ENCODE data around the gene LRRC40. TPM values are rescaled to one million over a fixed set of nuclear protein-coding genes. Genes with fewer than 3 reads are reported as not detected.

The LRRC40 gene
- polyA plus RNA-seq, 3 donors = 4.3 to 6.3 (median 5.0) TPM

DNA sequence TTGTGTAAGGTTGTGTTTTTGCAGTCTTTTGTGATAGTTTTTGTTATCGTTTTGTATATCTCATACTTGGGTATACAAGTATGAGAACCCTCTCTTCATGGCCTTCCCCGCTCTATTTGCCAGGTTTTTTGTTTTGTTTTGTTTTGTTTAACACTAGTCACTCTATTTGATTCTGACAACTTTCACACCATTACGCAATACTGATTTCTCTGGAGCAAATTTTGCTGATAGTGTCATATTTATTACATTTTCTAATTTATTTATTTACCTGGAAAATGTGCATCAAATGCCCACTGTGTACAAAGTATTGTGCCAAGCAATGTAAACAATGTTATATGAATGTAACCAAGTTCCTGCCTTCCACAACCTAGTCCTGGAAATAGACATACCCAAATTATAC is 90.1 kb downstream of the LRRC40 start:
- H3K27me3 Mint-ChIP-seq (ENCODE audit: low read depth in 3 of 3) = peaks cover 1 to 4% (median 2%) of the 10 kb centered on the region in 3 donors
- Histone ChIP-seq H2AFZ (ENCODE audit: insufficient read depth, low read depth, low read length, poor library complexity, severe bottlenecking) (no peak overlapping the region), H3K27ac (ENCODE audit: low read depth in 1 of 2, low read length in 2 of 2) (no peak overlapping the region), H3K4me3 (replicated peaks in 1 of 3; ENCODE audit: low read depth in 2 of 3, low read length in 3 of 3) (no peak overlapping the region), H3K4me1 (ENCODE audit: control insufficient read depth in 1 of 2, insufficient read depth in 2 of 2, low read length in 2 of 2) (no peaks in the 10 kb centered on the region), H3K27me3 (ENCODE audit: control insufficient read depth in 2 of 2, insufficient read depth in 2 of 2, low read length in 2 of 2) (no peaks in the 10 kb centered on the region), H3K9ac (ENCODE audit: insufficient read depth, low read length, poor library complexity, severe bottlenecking) (no peak overlapping the region), H3K79me2 (ENCODE audit: insufficient read depth, low read length) (no peaks in the 10 kb centered on the region), H4K20me1 (ENCODE audit: insufficient read depth, low read length) (no peaks in the 10 kb centered on the region), H3K36me3 (replicated peaks in 1 of 2; ENCODE audit: control insufficient read depth in 1 of 2, insufficient read depth in 2 of 2, low read length in 2 of 2) (no peaks in the 10 kb centered on the region), H3K4me2 (replicated peaks; ENCODE audit: extremely low read depth, low read length, poor library complexity, severe bottlenecking) (no peak overlapping the region), H3K9me3 (replicated peaks in 1 of 2; ENCODE audit: control insufficient read depth in 1 of 2, insufficient read depth in 1 of 2, low read length in 2 of 2) (no peaks in the 10 kb centered on the region)
- no peak for DNase-seq
- WGBS (ENCODE audit: insufficient coverage) = no CpG with 5 or more reads among the region's 3 CpGs
- TF ChIP-seq, protein P1, sequence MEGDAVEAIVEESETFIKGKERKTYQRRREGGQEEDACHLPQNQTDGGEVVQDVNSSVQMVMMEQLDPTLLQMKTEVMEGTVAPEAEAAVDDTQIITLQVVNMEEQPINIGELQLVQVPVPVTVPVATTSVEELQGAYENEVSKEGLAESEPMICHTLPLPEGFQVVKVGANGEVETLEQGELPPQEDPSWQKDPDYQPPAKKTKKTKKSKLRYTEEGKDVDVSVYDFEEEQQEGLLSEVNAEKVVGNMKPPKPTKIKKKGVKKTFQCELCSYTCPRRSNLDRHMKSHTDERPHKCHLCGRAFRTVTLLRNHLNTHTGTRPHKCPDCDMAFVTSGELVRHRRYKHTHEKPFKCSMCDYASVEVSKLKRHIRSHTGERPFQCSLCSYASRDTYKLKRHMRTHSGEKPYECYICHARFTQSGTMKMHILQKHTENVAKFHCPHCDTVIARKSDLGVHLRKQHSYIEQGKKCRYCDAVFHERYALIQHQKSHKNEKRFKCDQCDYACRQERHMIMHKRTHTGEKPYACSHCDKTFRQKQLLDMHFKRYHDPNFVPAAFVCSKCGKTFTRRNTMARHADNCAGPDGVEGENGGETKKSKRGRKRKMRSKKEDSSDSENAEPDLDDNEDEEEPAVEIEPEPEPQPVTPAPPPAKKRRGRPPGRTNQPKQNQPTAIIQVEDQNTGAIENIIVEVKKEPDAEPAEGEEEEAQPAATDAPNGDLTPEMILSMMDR (IDR thresholded peaks at IDR 0.05) = no peak
- H3K9me3 Mint-ChIP-seq = peaks cover 0 to 2% (median 0%) of the 10 kb centered on the region in 7 donors
- intact Hi-C loops (cut with micrococcal nuclease) = no loop called here
- no peak overlapping the region for H3K27ac Mint-ChIP-seq
- H3K36me3 Mint-ChIP-seq = no peaks in the 10 kb centered on the region
- H3K4me3 Mint-ChIP-seq = no peak overlapping the region
- H3K4me1 Mint-ChIP-seq = no peaks in the 10 kb centered on the region

DNA sequence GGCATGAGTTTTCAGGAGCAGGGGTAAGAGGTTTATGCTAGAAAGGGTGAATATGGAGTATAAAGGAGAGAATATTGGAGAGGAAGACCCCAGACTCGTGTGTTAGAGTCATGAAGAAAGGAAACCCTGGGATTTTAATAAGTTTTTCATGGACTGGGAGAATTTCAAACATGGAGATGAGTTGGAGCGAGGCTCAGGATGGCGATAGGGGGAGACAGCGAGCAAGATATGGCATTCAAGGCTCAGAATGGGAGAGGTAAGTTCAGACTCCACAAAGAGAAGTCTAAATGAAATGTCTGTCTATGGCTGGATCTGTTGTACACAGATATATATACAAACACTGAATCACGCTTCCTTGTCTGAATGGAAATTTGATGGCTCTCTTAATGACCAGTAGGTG is 92.5 kb downstream of the LRRC40 start:
- TF ChIP-seq, protein P1 (IDR thresholded peaks at IDR 0.05) = no peak
- H2AFZ ChIP-seq (ENCODE audit: insufficient read depth, low read depth, low read length, poor library complexity, severe bottlenecking) = no peak overlapping the region
- H3K9me3 ChIP-seq (replicated peaks in 1 of 2; ENCODE audit: control insufficient read depth in 1 of 2, insufficient read depth in 1 of 2, low read length in 2 of 2) = no peaks in the 10 kb centered on the region
- no peak overlapping the region for H3K27ac ChIP-seq (ENCODE audit: low read depth in 1 of 2, low read length in 2 of 2)
- H3K4me3 ChIP-seq (replicated peaks in 1 of 3; ENCODE audit: low read depth in 2 of 3, low read length in 3 of 3) = no peak overlapping the region
- H3K9ac ChIP-seq (ENCODE audit: insufficient read depth, low read length, poor library complexity, severe bottlenecking) = no peak overlapping the region
- no peaks in the 10 kb centered on the region for H4K20me1 ChIP-seq (ENCODE audit: insufficient read depth, low read length)
- H3K27me3 Mint-ChIP-seq (ENCODE audit: low read depth in 3 of 3) = peaks cover 1 to 5% (median 3%) of the 10 kb centered on the region in 3 donors
- no peaks in the 10 kb centered on the region for H3K4me1 ChIP-seq (ENCODE audit: control insufficient read depth in 1 of 2, insufficient read depth in 2 of 2, low read length in 2 of 2)
- no peaks in the 10 kb centered on the region for H3K27me3 ChIP-seq (ENCODE audit: control insufficient read depth in 2 of 2, insufficient read depth in 2 of 2, low read length in 2 of 2)
- no peaks in the 10 kb centered on the region for H3K36me3 Mint-ChIP-seq
- no peaks in the 10 kb centered on the region for H3K79me2 ChIP-seq (ENCODE audit: insufficient read depth, low read length)
- no peaks in the 10 kb centered on the region for H3K36me3 ChIP-seq (replicated peaks in 1 of 2; ENCODE audit: control insufficient read depth in 1 of 2, insufficient read depth in 2 of 2, low read length in 2 of 2)
- H3K4me2 ChIP-seq (replicated peaks; ENCODE audit: extremely low read depth, low read length, poor library complexity, severe bottlenecking) = no peak overlapping the region
- H3K27ac Mint-ChIP-seq = no peak overlapping the region
- no peak for DNase-seq
- intact Hi-C loops (cut with micrococcal nuclease) = no loop called here
- 73% methylated on average over 2 of the region's 5 CpGs for WGBS (ENCODE audit: insufficient coverage)
- H3K4me3 Mint-ChIP-seq = no peak overlapping the region
- H3K4me1 Mint-ChIP-seq = no peaks in the 10 kb centered on the region
- H3K9me3 Mint-ChIP-seq = peaks cover 0 to 2% (median 0%) of the 10 kb centered on the region in 7 donors
